Measurements from ENCODE around the gene XKRX.

Gene XKRX

GRCh38 chrX:100883654-100884053, 45.1 kb downstream of the XKRX start:
- DNase-seq, result no peak

GRCh38 chrX:100880368-100880767, 48.3 kb downstream of the XKRX start:
- no peak for DNase-seq

- DNase-seq, result no peak
Observed at GRCh38 chrX:100874325-100874724, 54.4 kb downstream of the XKRX start, which contains the start of gene NOX1. Gene NOX1 (minus strand): TSS chrX:100874359. CDS start chrX:100874139, 220 bp downstream.

GRCh38 chrX:100871594-100872560, 56.8 kb downstream of the XKRX start:
- DNase-seq, result no peak

- DNase-seq, result no peak
Observed at GRCh38 chrX:100870527-100870926, 58.2 kb downstream of the XKRX start.

- DNase-seq, result no peak
Observed at GRCh38 chrX:100868273-100868672, 60.4 kb downstream of the XKRX start.

- DNase-seq, result no peak
Observed at GRCh38 chrX:100864657-100865391, 63.9 kb downstream of the XKRX start.
